C4-2B (cell line): ENCODE data around the gene ZNF532.

Experiments
- CTCF ChIP-seq: fragments of 450-650 bp; conservative IDR thresholded peaks from 2 replicates; pipeline ENCODE4 v1.5.1; 2017; ENCODE audit warnings: mild to moderate bottlenecking
- ZFX ChIP-seq: fragments of 450-650 bp; IDR thresholded peaks from 2 replicates; pipeline ENCODE4 v1.6.1; 2017

GRCh38 chr18:59015531-59016152 is 151.0 kb downstream of the ZNF532 start:
- TF ChIP-seq CTCF (no peak), ZFX (no peak)
